AG08395 (cell line): ENCODE results near the gene ZDHHC14.
"Not testable (repeated sequence)": the region's sequence is repeated elsewhere in the genome, so short reads cannot be mapped to it uniquely, and the experiment has no call there.

Experiments
- DNase-seq: peaks from one replicate; pipeline ENCODE4 v3.0.0; 2012; ENCODE audit warnings: mixed read lengths, low spot score

Gene ZDHHC14

DNA sequence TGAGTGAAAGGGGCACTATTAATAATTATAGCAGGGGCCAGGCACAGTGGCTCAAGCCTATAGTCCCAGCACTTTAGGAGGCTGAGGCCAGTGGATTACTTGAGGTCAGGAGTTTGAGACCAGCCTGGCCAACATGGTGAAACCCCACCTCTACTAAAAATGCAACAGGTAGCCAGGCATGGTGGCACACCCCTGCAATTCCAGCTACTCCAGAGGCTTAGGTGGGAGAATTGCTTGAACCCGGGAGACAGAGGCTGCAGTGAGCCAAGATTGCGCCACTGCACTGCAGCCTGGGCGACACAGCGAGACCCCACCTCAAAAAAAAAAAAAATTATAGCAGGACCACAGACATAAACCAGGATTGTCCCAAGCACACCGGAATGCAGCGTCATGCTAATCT lies 340.0 kb downstream of the ZDHHC14 start:
- DNase-seq, result not testable (repeated sequence)

DNA sequence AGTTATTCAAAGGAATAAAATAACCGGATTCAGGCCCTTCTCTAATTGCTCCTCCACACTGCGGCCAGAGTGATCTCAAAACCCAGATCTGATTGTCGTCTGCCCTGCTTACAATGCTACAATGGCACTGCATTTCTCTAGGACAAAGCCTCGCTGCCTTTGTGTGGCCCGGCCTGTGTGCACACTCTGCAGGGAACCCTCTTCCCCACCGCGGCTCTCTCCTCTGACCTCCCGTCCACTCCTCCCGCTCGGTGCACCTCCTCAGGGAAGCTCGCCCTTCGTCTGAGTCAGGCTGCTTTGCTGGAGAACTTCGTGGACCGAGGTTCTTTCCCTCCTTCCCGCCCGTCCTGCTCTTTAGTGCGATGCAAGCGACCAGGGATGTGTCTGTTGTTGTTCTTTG lies 340.4 kb downstream of the ZDHHC14 start:
- DNase-seq, result no peak

DNA sequence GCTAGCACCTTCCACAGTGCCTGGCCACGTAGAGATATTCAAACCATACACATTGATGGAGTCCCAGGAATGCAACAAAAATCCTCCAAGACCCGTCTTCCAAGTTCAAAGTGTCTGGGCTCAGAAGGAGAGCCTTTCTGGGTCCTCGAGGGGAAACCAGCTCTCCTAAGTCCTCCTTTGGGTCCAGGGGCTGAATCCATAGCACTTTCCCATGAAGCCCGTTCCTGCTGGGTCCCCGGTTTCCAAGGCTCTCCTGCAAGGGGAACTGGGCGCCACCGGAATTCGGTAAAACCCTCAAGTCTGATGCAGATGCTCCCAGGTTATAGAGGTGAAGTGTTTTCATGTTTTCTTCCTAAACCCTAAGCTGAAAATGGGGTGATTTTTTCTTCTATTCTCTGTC lies 340.8 kb downstream of the ZDHHC14 start:
- DNase-seq, result no peak

DNA sequence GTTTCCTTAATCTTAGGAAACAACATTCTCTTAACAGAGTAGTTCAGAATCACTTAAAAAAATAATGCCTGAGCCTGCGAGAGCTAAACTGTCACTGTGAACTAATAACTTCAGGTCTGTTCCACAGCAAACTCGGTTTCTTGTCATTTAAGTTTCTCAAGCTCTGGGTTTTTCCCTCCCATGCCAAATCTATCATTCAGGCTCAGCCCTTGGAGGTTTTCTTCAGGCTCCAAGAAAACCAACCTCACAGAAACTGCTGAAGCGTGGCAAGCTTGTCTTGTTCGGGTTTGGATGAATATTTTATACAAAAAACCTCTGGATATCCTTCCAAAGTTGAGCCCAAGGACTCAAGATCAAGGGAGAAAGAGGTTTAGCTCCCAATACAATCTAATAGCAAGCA lies 342.4 kb downstream of the ZDHHC14 start:
- DNase-seq, result no peak

DNA sequence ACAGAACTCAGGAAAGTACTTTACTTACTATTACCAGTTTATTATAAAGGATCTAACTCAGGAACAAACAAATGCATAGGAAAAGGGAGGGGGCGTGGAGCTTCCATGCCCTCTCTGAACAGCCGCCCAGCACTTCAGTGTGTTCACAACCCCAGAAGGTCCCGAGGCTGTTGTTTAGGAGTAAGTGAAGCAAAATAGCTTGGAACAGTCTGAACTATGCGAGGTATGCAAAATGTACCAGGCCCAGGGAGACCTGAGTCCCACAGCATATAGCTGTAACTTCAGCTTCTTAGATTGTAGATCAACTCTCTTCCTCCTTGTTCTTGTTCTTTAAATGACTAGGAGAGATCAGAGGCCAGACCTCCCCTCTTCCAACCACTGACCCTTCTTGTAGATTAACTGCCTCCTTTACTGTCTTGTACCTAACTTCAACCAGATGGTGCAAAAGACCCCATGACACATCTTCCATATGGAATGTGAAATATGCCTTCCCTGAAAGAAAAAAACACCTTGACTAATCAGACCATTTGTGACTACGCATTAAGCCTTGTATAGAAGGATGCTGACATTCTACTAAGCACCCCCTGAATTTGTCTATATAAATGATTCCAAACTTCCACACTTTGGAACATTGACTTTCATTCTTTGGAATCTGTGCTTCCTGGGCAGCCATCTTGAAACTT lies 343.3 kb downstream of the ZDHHC14 start:
- no peak for DNase-seq

DNA sequence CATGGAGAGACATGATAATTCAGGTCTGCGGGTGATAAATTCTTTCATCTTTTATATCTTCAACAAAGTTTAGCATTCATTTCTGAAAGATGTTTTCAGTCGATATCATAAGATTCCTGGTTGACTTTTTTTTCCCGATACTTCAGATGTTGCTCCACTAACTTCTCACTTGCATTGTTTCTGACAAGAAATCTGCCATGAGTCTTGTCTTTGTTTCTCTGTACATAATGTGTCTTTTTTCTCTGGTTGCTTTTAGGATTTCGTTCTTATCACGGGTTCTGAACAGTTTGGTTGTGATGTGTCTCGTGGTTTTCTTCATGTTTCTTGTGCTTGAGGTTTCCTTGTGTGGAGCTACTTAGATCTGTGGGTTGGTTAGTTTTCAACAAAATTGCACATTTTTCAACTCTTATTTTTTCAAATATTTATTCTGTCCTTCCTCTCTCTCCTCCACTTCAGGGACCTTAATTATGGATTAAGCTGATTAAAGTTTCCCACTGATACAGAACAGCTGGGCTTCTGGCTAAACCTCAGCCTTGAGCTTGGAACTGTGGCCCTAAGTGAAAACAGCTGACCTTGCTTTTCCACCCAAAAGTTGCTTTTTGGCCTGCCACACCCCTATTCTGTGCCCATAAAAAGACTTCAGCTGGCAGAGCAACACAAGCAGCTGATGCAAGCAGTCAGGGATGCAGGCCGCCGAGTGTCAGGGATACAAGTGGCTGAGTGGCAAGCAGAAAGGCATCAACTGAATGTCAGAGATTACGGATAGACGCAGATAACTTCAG lies 344.2 kb downstream of the ZDHHC14 start:
- no peak for DNase-seq

DNA sequence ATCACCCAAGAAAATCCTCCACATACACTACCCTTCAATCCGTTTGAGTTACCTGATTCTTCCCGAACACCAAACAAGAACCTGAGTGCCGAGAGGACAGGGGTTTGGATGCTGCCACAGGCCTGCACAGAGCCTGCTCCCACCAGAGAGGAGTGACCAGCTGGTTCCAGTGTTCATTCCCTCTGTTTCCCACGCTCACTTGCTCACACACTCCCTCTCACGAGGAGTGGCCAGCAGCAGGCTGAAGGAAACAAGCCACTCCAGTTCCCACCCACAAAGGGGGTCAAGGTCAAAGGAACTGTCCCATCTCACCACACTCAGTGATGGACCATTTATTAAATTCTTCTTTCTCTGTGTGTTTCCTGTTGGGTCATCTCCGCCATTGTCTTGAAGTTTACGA lies 344.8 kb downstream of the ZDHHC14 start:
- no peak for DNase-seq

DNA sequence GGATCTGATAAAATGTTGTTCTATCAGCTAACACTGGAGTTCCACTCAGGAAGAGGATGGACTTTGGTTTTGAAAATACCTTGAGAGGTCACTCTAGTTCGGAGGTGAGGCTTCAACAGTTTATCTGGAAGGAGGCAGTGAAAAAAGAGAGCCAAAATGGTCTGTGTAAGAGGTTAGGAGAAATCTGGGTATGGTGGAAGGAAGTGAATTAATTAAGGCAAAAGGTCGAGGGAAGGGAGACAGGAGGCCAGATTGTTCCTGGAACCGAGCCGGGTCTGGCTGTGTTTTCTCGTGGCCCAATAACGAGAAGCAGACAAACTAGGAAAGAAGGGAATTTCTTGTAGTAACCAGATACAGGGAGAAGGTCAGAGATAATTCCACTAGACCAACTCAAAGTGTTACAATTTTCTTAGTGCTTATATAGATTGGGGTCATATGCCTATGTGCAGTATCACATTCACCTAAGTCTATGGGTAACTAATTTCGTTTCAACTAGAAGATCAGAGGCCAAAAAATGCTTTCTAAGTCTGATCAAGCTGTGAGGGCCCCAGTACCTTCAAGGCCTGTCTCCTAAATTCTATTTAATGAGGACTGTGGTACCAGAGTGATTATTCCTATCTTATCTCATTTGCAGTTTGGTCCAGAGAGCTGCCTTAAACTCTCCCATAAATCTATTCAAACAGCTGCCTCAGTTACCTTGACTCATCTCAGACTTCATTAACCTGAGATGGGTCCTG lies 346.1 kb downstream of the ZDHHC14 start:
- no peak for DNase-seq
